Prostate gland (tissue), 2 donors: ENCODE measurements around the gene P4HTM. TPM values are rescaled to one million over a fixed set of nuclear protein-coding genes. Genes with fewer than 3 reads are reported as not detected.

Source experiments
- DNase-seq: peaks from one replicate; pipeline ENCODE4 v3.0.0-alpha.2; 2019; ENCODE audit warnings: low spot score
- H3K27ac ChIP-seq, 2 donors: fragments of 200-600 bp; sonication (generic); 2 replicates each; pipeline ENCODE4 v1.5.1; 2017 to 2019
- H3K27me3 ChIP-seq: fragments of 200-600 bp; sonication (generic); replicated peaks from 2 replicates; pipeline ENCODE4 v1.5.1; 2019; ENCODE audit not compliant: insufficient read depth
- H3K36me3 ChIP-seq, 2 donors: fragments of 200-600 bp; sonication (generic); 1 replicate in 1 of 2; 2 replicates in 1 of 2; pipeline versions ENCODE4 v1.5.1 to v1.8.1; 2017 to 2019
- H3K4me1 ChIP-seq: fragments of 200-600 bp; sonication (generic); replicated peaks from 2 replicates; pipeline ENCODE4 v1.5.1; 2019
- H3K4me3 ChIP-seq, 2 donors: fragments of 200-600 bp; sonication (generic); 2 replicates each; pipeline ENCODE4 v1.5.1; 2017 to 2019
- H3K9me3 ChIP-seq: fragments of 200-600 bp; sonication (generic); 2 replicates; pipeline ENCODE4 v1.5.1; 2017
- CTCF ChIP-seq, 4 experiments: fragments of 200-600 bp in 2 of 4; fragments of 450-650 bp in 2 of 4; sonication (generic) in 2 of 4; IDR thresholded peaks; 1 replicate in 3 of 4; 2 replicates in 1 of 4; pipeline ENCODE4 v1.5.1; 2016 to 2019; ENCODE audit warnings: antibody characterized with exemption in 4 of 4, mild to moderate bottlenecking in 2 of 4, moderate library complexity in 2 of 4
- POLR2A ChIP-seq: fragments of 450-650 bp; IDR thresholded peaks from one replicate; pipeline ENCODE4 v1.6.1; 2016; ENCODE audit warnings: antibody characterized with exemption, mild to moderate bottlenecking
- POLR2AphosphoS5 ChIP-seq: sonication (generic); formaldehyde crosslinking; IDR thresholded peaks from one replicate; pipeline ENCODE4 v1.6.1; 2017; ENCODE audit warnings: antibody characterized with exemption
- WGBS: methylation state at CpG from one replicate; pipeline ENCODE4 v1.1.5; 2018; 5-methylcytosine and 5-hydroxymethylcytosine counted together
- intact Hi-C: fragments of 100-400 bp; cut with DNase I; formaldehyde crosslinking; loops from one replicate; pipeline ENCODE4 v1.14.2; 2022
- total RNA-seq, 2 donors: library from RNA; depleted of rRNA; stranded (reverse); fragments of >200 nt; gene quantifications; one replicate each; pipeline ENCODE4 v1.1.0, GENCODE V29; 2016

P4HTM gene
- total RNA-seq, 2 donors from 2014 or later = 56.0 to 101 TPM

GRCh38 chr3:48982016-48982415, 8.0 kb upstream of the P4HTM start:
- no peak overlapping the region for H3K4me3 ChIP-seq
- H3K4me1 ChIP-seq = no peaks in the 10 kb centered on the region
- TF ChIP-seq CTCF (IDR thresholded peaks at IDR 0.05) (no peak), POLR2AphosphoS5 (no peak), POLR2A (no peak)
- no peak for DNase-seq
- peaks cover 11 to 12% of the 10 kb centered on the region in 2 donors for H3K36me3 ChIP-seq
- no peak overlapping the region for H3K27ac ChIP-seq
- H3K27me3 ChIP-seq = no peaks in the 10 kb centered on the region
- H3K9me3 ChIP-seq = no peaks in the 10 kb centered on the region
- intact Hi-C loops = loop anchor here (10.0 kb wide), 1 partner anchor 113 kb away; the partner anchor contains the start of gene QRICH1

- no peak overlapping the region for H3K4me3 ChIP-seq
- no peak for DNase-seq
- H3K4me1 ChIP-seq = no peaks in the 10 kb centered on the region
- WGBS = 76% methylated on average over 5 of the region's 5 CpGs
- intact Hi-C loops = loop anchor here (10.0 kb wide), 1 partner anchor 112 kb away; the partner anchor contains the start of gene QRICH1
- H3K9me3 ChIP-seq = no peaks in the 10 kb centered on the region
- H3K27me3 ChIP-seq = no peaks in the 10 kb centered on the region
- no peak for TF ChIP-seq POLR2AphosphoS5
- TF ChIP-seq POLR2A = no peak
- no peak for TF ChIP-seq CTCF (IDR thresholded peaks at IDR 0.05)
- no peak overlapping the region for H3K27ac ChIP-seq
- peaks cover 11 to 12% of the 10 kb centered on the region in 2 donors for H3K36me3 ChIP-seq
These were observed 7.4 kb upstream of the P4HTM start for GRCh38 chr3:48982686-48983085.

- DNase-seq = no peak
- 93% methylated on average over 4 of the region's 4 CpGs for WGBS
These were observed 6.9 kb upstream of the P4HTM start for GRCh38 chr3:48983096-48983495.

GRCh38 chr3:48984663-48985062, 5.4 kb upstream of the P4HTM start:
- TF ChIP-seq POLR2A (no peak), POLR2AphosphoS5 (no peak), CTCF (IDR thresholded peaks at IDR 0.05) (no peak)
- DNase-seq = no peak
- Histone ChIP-seq H3K4me3 (no peak overlapping the region), H3K27me3 (no peaks in the 10 kb centered on the region), H3K9me3 (no peaks in the 10 kb centered on the region), H3K4me1 (peaks cover 3% of the 10 kb centered on the region), H3K27ac (no peak overlapping the region), H3K36me3 (peaks cover 4 to 9% of the 10 kb centered on the region in 2 donors)
- intact Hi-C loops = loop anchor here (10.0 kb wide), 1 partner anchor 110 kb away; the partner anchor contains the start of gene QRICH1

More at GRCh38 chr3:48983096-48983495, 6.9 kb upstream of the P4HTM start:
- Histone ChIP-seq H3K4me3 (no peak overlapping the region), H3K27me3 (no peaks in the 10 kb centered on the region), H3K36me3 (peaks cover 11 to 12% of the 10 kb centered on the region in 2 donors), H3K4me1 (no peaks in the 10 kb centered on the region), H3K9me3 (no peaks in the 10 kb centered on the region), H3K27ac (no peak overlapping the region)
- intact Hi-C loops = loop anchor here (10.0 kb wide), 1 partner anchor 112 kb away; the partner anchor contains the start of gene QRICH1
- TF ChIP-seq CTCF (IDR thresholded peaks at IDR 0.05) = no peak

GRCh38 chr3:48985831-48986376, 4.1 kb upstream of the P4HTM start:
- H3K9me3 ChIP-seq = no peaks in the 10 kb centered on the region
- intact Hi-C loops = loop anchor here (10.0 kb wide), 1 partner anchor 109 kb away; the partner anchor contains the start of gene QRICH1

More at GRCh38 chr3:48985831-48986376, 4.1 kb upstream of the P4HTM start:
- 92% methylated on average over 7 of the region's 7 CpGs for WGBS
- H3K36me3 ChIP-seq = peaks cover 4 to 5% of the 10 kb centered on the region in 2 donors
- H3K4me3 ChIP-seq = no peak overlapping the region
- DNase-seq = no peak
- H3K27ac ChIP-seq = no peak overlapping the region
- no peak for TF ChIP-seq POLR2AphosphoS5
- TF ChIP-seq POLR2A = no peak
- TF ChIP-seq CTCF (IDR thresholded peaks at IDR 0.05) = no peak
- no peaks in the 10 kb centered on the region for H3K27me3 ChIP-seq
- peaks cover 3% of the 10 kb centered on the region for H3K4me1 ChIP-seq
